Panc1 (cell line): ENCODE data around the gene BOC. TPM values are rescaled to one million over a fixed set of nuclear protein-coding genes. Genes with fewer than 3 reads are reported as not detected.

ENCODE experiments used
- ATAC-seq: fragments of 200-7000 bp; cut with Tn5 transposase; 2 replicates; pipeline ENCODE4 v1.9.1; 2020; ENCODE audit warnings: mild to moderate bottlenecking, moderate library complexity
- BruUV-seq: library from RNA; stranded (reverse); fragments of 400-500 nt; replicated peaks from 2 replicates; lab custom pipeline; 2021; lab: Mats Ljungman, UMichigan
- CTCF ChIA-PET: fragments of 300-600 bp; sonication (Branson Sonifier 250); formaldehyde crosslinking; loops from one replicate; lab custom pipeline; 2022; ENCODE audit warnings: antibody characterized with exemption; lab: Charles Lee
- POLR2A ChIA-PET: fragments of 300-600 bp; sonication (Branson Sonifier 250); formaldehyde crosslinking; loops from one replicate; lab custom pipeline; 2022; ENCODE audit warnings: antibody characterized with exemption; lab: Charles Lee
- DNase-seq: peaks from one replicate; pipeline ENCODE4 v3.0.0-alpha.2; 2010; ENCODE audit warnings: low read depth, low spot score
- H3K27ac ChIP-seq: 2 replicates; pipeline ENCODE4 v1.5.1; 2011; ENCODE audit warnings: mild to moderate bottlenecking, low read length, inconsistent platforms
- H3K27me3 ChIP-seq: fragments of 200-500 bp; sonication (Bioruptor generic); 2 replicates; pipeline ENCODE4 v1.6.0; 2014; ENCODE audit warnings: low read length, inconsistent platforms; ENCODE audit not compliant: control insufficient read depth, insufficient read depth
- H3K36me3 ChIP-seq: fragments of 200-500 bp; sonication (Bioruptor generic); 2 replicates; pipeline ENCODE4 v1.5.1; 2014; ENCODE audit warnings: inconsistent platforms, mild to moderate bottlenecking, low read length, moderate library complexity; ENCODE audit not compliant: control insufficient read depth, insufficient read depth
- H3K4me1 ChIP-seq: 2 replicates; pipeline ENCODE4 v1.5.1; 2011; ENCODE audit warnings: inconsistent platforms, mild to moderate bottlenecking, low read length, moderate library complexity; ENCODE audit not compliant: control insufficient read depth, insufficient read depth
- H3K4me3 ChIP-seq, 2 experiments: 2 replicates each; pipeline ENCODE4 v1.5.1; 2011 to 2012; ENCODE audit warnings: low read depth in 2 of 2, low read length in 2 of 2, mild to moderate bottlenecking in 2 of 2, inconsistent platforms in 1 of 2, moderate library complexity in 1 of 2
- H3K9me3 ChIP-seq: fragments of 200-500 bp; sonication (Bioruptor generic); 2 replicates; pipeline ENCODE4 v1.5.1; 2014; ENCODE audit warnings: low read depth, mild to moderate bottlenecking, inconsistent platforms, low read length, moderate library complexity; ENCODE audit not compliant: control insufficient read depth, insufficient read depth
- POLR2AphosphoS5 ChIP-seq: IDR thresholded peaks from 2 replicates; pipeline ENCODE4 v1.6.1; 2012; ENCODE audit warnings: mild to moderate bottlenecking, low read depth, low read length, moderate library complexity
- SIN3A ChIP-seq: IDR thresholded peaks from 2 replicates; pipeline ENCODE4 v1.6.1; 2012; ENCODE audit warnings: low read depth, mild to moderate bottlenecking, low read length, moderate library complexity, borderline replicate concordance; ENCODE audit not compliant: insufficient read depth
- TCF7L2 ChIP-seq: IDR thresholded peaks from 2 replicates; pipeline ENCODE4 v1.6.1; 2011; ENCODE audit warnings: mild to moderate bottlenecking, low read depth, low read length, inconsistent platforms
- in situ Hi-C: cut with HindIII; loops from 2 replicates; pipeline ENCODE4 v1.10.0; 2016; ENCODE audit warnings: low sequenced_read_pairs, low pct_unique_long_range_greater_than_20kb
- intact Hi-C: fragments of 100-400 bp; cut with micrococcal nuclease; formaldehyde crosslinking; loops from one replicate; pipeline ENCODE4 v1.10.0; 2022; ENCODE audit not compliant: unreplicated experiment
- total RNA-seq: library from RNA; stranded (reverse); gene quantifications from one replicate; pipeline ENCODE4 v1.2.1, GENCODE V29; 2021; ENCODE audit not compliant: unreplicated experiment
- TF ChIP-seq, protein P1 (sequence below), 2 experiments: IDR thresholded peaks; 2 replicates each; pipeline ENCODE4 v1.6.1; 2011 to 2012; ENCODE audit warnings: low read depth in 2 of 2, control low read depth in 1 of 2, low read length in 1 of 2, mild to moderate bottlenecking in 1 of 2, moderate library complexity in 1 of 2; ENCODE audit not compliant: insufficient read depth in 1 of 2
- TF ChIP-seq, protein P2 (sequence below): fragments of 450-650 bp; IDR thresholded peaks from 2 replicates; pipeline ENCODE4 v1.5.1; 2017; ENCODE audit warnings: mild to moderate bottlenecking

BOC gene
- total RNA-seq, 1 experiment from 2014 or later, result 0.33 TPM

DNA sequence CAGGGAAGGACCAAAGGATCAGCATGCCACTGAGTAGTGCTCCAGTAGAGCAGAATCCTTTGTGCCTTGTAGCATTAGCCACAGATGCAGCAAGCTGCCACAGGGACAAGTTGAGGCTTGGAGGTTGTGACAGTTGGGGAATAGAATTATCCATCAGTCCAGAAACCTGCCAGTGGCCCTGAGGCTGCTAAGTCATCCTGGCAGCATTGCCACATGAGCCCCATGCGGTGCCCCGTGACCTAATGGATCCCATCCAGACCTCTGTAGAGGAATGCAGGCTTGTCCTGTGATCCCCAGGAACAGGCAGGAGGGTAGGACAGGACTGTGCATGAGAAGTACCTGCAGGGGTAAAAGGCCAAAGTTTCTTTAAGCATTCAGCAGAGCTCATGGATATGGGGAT lies 51.7 kb downstream of the BOC start:
- Histone ChIP-seq H3K27ac (no peak overlapping the region), H3K4me3 (no peak overlapping the region), H3K4me1 (no peaks in the 10 kb centered on the region), H3K36me3 (no peaks in the 10 kb centered on the region), H3K9me3 (no peaks in the 10 kb centered on the region), H3K27me3 (peaks cover 16% of the 10 kb centered on the region)
- intact Hi-C loops (no loop called here), in situ Hi-C loops (no loop called here)
- POLR2A ChIA-PET, result no interaction called here
- ATAC-seq (no peak), DNase-seq (no peak)
- no TSS peak for BruUV-seq
- CTCF ChIA-PET, result no interaction called here
- TF ChIP-seq, protein P1, sequence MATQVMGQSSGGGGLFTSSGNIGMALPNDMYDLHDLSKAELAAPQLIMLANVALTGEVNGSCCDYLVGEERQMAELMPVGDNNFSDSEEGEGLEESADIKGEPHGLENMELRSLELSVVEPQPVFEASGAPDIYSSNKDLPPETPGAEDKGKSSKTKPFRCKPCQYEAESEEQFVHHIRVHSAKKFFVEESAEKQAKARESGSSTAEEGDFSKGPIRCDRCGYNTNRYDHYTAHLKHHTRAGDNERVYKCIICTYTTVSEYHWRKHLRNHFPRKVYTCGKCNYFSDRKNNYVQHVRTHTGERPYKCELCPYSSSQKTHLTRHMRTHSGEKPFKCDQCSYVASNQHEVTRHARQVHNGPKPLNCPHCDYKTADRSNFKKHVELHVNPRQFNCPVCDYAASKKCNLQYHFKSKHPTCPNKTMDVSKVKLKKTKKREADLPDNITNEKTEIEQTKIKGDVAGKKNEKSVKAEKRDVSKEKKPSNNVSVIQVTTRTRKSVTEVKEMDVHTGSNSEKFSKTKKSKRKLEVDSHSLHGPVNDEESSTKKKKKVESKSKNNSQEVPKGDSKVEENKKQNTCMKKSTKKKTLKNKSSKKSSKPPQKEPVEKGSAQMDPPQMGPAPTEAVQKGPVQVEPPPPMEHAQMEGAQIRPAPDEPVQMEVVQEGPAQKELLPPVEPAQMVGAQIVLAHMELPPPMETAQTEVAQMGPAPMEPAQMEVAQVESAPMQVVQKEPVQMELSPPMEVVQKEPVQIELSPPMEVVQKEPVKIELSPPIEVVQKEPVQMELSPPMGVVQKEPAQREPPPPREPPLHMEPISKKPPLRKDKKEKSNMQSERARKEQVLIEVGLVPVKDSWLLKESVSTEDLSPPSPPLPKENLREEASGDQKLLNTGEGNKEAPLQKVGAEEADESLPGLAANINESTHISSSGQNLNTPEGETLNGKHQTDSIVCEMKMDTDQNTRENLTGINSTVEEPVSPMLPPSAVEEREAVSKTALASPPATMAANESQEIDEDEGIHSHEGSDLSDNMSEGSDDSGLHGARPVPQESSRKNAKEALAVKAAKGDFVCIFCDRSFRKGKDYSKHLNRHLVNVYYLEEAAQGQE (IDR thresholded peaks at IDR 0.05; ENCODE audit: insufficient read depth in 1 of 2, low read depth in 2 of 2, low read length in 1 of 2), result no peak
- TF ChIP-seq POLR2AphosphoS5 (no peak), TCF7L2 (no peak)

DNA sequence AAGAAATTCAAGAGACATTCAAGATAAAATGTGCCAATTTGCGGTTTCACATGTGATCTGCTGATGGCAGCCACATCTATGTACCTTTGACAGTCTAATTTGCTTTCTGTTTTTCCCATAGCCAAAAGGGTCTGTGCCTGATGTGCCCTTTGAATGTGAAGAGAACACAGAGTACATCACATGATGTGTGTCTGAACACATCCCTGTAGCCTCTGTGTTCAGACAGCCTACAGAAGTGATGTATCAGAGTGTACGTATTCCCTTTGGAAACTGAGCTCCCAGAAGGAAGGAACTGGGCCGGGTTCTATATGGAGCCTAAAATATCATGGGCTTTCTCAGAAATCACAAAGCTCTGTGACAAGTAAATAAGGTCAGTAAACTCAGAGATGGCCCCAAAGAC lies 52.4 kb downstream of the BOC start:
- ATAC-seq (no peak), DNase-seq (no peak)
- BruUV-seq, result no TSS peak
- Histone ChIP-seq H3K4me3 (no peak overlapping the region), H3K27me3 (peaks cover 16% of the 10 kb centered on the region), H3K36me3 (no peaks in the 10 kb centered on the region), H3K27ac (no peak overlapping the region), H3K4me1 (no peaks in the 10 kb centered on the region), H3K9me3 (no peaks in the 10 kb centered on the region)
- no peak for TF ChIP-seq POLR2AphosphoS5
- TF ChIP-seq, protein P2, sequence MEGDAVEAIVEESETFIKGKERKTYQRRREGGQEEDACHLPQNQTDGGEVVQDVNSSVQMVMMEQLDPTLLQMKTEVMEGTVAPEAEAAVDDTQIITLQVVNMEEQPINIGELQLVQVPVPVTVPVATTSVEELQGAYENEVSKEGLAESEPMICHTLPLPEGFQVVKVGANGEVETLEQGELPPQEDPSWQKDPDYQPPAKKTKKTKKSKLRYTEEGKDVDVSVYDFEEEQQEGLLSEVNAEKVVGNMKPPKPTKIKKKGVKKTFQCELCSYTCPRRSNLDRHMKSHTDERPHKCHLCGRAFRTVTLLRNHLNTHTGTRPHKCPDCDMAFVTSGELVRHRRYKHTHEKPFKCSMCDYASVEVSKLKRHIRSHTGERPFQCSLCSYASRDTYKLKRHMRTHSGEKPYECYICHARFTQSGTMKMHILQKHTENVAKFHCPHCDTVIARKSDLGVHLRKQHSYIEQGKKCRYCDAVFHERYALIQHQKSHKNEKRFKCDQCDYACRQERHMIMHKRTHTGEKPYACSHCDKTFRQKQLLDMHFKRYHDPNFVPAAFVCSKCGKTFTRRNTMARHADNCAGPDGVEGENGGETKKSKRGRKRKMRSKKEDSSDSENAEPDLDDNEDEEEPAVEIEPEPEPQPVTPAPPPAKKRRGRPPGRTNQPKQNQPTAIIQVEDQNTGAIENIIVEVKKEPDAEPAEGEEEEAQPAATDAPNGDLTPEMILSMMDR, result no peak
- TF ChIP-seq TCF7L2, result no peak
- no peak for TF ChIP-seq SIN3A
- TF ChIP-seq, protein P1 (IDR thresholded peaks at IDR 0.05; ENCODE audit: insufficient read depth in 1 of 2, low read depth in 2 of 2, low read length in 1 of 2), result no peak
- in situ Hi-C loops, result no loop called here
- ChIA-PET CTCF (no interaction called here), POLR2A (no interaction called here)
- intact Hi-C loops, result no loop called here
